PC-9 (cell line): ENCODE results near the gene LLPH.

Experiments
- CTCF ChIP-seq: fragments of 200-600 bp; sonication (generic); conservative IDR thresholded peaks from 2 replicates; pipeline ENCODE4 v1.6.1; 2017; ENCODE audit warnings: mixed run types, antibody characterized with exemption, mild to moderate bottlenecking, moderate library complexity
- EZH2 ChIP-seq: fragments of 200-600 bp; sonication (generic); IDR thresholded peaks from 2 replicates; pipeline ENCODE4 v1.8.0; 2017; ENCODE audit warnings: antibody characterized with exemption, low read depth

GRCh38 chr12:66154776-66155175, 24.2 kb upstream of the LLPH start:
- no peak for TF ChIP-seq EZH2
- TF ChIP-seq CTCF: no peak
